T-helper 1 cell (primary cell): Measurements from ENCODE around the gene SENP5.

Experiments
- DNase-seq, 5 donors: peaks; one replicate each; pipeline ENCODE4 v3.0.0-alpha.2; 2012 to 2020

SENP5 gene

DNA sequence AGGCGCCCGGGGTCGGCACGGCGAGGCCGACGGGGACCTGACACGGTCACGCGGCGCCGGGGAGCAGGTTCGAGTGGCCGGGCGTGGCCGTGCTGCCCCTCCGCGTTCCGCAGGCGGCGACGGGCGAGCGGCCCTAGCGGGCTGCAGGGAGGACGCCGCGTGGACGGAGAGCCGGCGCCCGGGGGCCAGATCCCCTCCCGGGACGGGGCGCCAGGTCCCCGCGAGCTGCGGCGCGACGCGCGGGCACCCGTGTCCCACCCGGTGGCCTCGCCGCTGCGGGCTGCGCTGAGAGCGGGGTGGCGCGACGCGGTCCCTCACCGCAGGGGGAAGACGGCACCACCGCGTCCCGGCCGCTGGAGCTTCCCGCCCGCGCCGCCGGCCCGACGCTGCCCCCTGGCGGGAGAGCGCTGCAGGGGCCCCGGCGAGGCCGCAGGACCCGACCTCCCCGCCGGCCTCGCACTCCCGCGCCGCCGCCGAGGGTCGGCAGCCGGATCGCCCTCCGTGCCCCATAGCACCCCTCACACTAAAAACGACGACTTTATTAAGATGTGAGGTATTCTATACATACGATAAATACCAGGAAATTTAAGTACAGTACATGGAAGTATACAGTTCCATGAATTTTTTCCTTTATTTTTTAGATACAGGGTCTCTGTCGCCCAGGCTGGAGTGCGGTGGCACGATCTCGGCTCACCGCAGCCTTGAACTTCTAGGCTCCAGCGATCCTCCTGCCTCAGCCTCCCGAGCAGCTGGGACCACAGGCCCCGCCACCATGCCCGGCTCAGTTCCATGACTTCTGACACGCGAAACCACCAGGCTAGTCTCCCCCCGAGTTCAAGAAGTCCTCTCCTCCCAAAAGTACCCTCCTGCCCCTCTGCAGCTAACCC lies 102.2 kb downstream of the SENP5 start:
- peak; percentile 41 to 65 (median 53) for DNase-seq

DNA sequence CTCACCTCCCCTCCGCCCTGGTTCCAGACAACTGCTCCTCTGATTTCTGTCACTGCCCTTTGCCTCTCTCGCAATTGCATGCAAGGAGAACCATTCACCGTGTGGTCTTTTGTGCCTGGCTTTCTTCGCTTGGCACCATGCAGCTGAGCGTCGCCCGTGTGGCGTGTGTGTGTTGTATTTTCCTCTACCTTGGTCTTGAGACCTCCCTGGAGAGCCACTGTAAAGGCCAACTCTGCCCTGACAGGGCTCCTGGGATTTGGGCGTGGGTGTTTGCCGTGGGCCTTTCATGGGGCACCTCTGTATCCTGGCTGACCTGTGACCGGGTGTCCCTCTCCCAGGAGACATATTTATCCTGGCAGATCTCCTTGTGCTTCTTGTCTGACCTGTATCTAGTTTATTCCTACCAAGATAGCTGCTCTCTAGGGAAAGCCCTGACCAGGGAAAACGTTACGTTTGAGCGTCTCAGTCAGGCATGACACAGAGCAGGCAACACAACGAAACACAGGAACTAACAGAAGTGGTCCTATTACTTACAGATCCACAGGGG lies 102.9 kb downstream of the SENP5 start:
- DNase-seq = no peak

DNA sequence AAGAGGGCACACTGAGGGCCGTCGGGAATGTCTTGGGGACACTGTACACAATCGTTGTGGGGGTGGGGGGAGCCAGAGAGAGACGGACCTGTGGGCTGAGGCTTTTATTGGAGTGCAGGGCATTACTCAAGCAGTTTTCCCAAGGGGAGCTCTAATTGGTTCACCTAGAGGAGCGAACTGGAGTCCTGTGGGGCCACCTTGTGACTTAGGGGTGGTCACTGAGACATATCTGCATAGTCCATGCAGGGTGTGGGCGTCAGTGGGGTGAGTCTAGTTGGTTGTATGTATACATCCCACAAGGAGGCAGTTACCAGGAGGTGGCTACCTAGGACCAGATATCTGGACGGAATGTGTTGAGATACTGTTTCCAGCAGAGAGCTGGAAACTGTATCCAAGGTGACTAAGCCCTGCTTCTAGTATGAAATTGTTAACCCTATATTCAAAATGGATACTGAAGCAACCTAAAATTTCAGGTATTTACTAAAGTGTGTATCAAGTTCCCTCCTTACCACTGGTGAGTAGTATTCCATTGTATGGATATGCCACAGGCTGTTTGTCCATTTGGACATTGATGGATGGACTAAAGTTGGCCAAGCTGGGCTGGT lies 103.5 kb downstream of the SENP5 start:
- no peak for DNase-seq

DNA sequence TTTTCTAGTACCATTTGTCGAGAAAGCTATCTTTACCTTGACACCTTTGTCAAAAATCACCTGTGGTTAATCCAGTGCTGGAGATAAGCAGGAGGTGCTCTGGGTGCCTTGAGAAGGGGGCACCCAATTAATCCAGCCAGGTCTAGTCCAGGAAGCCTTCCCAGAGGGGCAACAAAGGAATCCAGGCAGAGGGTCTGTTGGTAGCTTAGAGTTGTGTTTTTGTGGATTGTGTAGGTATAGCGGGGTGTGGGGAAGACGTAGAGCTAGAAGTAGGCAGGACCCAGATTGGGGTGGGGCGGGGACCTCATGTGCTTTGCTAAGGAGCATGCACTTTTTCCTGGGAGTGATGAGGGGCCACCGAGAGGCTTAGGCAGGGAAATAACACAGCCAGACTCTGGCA lies 106.9 kb downstream of the SENP5 start:
- DNase-seq = no peak

DNA sequence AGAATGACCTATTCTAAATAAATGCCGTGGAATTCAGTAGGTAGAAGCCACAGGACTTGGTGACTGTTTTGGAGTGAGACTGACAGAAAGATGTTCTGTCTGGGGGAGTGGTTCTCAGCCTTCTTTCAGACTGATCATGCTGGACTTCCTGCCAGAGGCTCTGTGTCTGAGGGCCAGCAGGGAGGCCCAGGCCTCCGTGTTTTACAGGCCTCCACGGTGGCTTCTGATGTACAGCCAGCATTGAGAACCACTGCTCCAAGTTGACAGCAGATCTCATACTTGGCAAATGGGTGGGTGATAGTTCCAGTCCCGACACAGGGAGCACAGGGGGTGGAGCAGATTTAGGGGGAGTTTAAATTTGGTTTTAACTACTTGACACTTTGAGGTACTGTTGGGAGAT lies 107.6 kb downstream of the SENP5 start:
- no peak for DNase-seq

DNA sequence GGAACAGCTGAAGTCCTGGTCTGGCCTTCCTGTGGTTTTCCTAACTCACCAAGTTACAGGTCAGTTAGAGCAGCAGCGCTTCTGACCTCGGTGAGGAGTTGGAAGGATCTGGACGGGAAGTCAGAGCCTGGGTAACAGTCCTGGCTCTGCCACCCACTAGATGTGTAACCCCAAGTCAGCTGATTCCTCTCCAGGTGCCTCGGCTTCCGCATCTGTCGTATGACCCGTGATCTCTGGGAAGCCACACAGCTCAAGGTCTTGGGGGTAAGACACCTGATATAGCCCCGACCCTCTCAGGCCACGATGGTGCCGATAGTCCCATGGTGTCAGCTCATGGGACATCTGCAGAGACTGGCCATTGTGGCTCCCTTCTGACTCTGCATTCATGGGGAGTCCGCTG lies 109.2 kb downstream of the SENP5 start:
- DNase-seq = no peak

DNA sequence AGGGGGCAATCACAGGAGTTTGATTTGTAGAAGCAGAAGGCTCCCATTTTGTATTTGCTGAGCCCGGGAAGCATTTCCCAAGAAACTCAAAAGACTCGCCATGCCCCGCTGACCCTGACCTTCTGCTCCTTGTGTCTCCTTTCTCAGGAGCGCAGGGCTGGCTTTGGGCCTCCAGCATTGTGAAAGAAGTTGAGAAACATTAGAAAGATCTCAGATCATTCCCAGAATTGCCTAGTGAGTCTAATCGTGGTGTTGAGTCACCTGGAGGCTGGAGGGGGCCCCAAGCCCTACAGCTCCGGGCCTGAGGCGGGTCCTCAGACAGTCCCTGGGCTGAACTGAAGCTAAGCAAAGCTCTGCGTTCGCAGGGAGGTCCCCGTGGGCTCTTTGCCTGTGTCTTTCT lies 111.8 kb downstream of the SENP5 start:
- DNase-seq = no peak

DNA sequence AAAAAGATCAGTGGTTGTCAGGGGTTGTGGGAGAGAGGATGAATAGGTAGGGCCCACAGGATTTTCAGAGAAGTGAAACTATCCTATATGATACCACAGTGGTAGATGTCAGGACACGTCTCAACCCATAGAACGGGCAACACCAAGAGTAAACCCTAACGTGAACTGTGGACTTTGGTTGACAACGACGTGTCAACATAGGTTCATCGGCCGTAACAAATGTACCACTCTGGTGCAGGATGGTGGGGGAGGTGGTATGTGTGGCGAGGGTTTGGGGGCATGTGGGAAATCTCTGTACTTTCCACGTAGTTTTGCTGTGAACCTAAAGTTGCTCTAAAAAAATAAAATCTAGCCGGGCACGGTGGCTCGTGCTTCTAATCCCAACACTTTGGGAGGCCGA lies 113.9 kb downstream of the SENP5 start:
- no peak for DNase-seq

DNA sequence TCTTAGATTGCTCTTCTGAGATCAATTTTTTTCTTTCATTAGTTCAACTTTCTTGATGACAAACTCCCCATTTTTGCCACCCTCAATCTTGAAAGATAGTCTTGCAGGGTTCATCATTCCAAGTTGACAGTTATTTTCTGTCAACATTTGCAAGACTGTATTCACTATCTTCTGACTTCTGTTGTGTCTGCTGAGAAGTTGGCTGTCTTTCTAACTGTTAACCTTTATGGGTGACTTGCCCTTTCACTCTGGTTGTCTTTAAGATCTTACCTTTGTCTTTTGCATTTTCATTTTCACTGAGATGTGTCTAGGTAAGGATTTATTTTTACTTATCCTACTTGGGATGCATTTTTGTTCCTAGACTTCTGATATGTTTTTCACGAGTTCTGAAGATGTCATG lies 115.5 kb downstream of the SENP5 start:
- no peak for DNase-seq
